GM12891 (cell line): ENCODE results near the gene SLC22A1.

Experiments
- PAX5 ChIP-seq: IDR thresholded peaks from 2 replicates; pipeline ENCODE4 v1.6.1; 2011; ENCODE audit warnings: low read length, moderate library complexity, mild to moderate bottlenecking; ENCODE audit not compliant: insufficient read depth, severe bottlenecking
- POLR2A ChIP-seq: IDR thresholded peaks from 2 replicates; pipeline ENCODE4 v1.6.1; 2011; ENCODE audit warnings: low read depth, low read length, control low read depth
- POLR2AphosphoS5 ChIP-seq: IDR thresholded peaks from 2 replicates; pipeline ENCODE4 v1.6.1; 2011; ENCODE audit warnings: low read depth, low read length, control low read depth
- POU2F2 ChIP-seq: IDR thresholded peaks from 2 replicates; pipeline ENCODE4 v1.6.1; 2011; ENCODE audit warnings: low read depth, mild to moderate bottlenecking, control low read depth, low read length, moderate library complexity
- SPI1 ChIP-seq: IDR thresholded peaks from 2 replicates; pipeline ENCODE4 v1.6.1; 2011; ENCODE audit warnings: low read depth, low read length, control low read depth
- TAF1 ChIP-seq: IDR thresholded peaks from 2 replicates; pipeline ENCODE4 v1.6.1; 2011; ENCODE audit warnings: low read depth, low read length, control low read depth

GRCh38 chr6:160081398-160081797 lies 40.2 kb upstream of the SLC22A1 start:
- no peak for TF ChIP-seq TAF1
- no peak for TF ChIP-seq POLR2AphosphoS5
- no peak for TF ChIP-seq POLR2A
- no peak for TF ChIP-seq SPI1
- TF ChIP-seq POU2F2: no peak
- no peak for TF ChIP-seq PAX5
